WTC11 (cell line): Measurements from ENCODE around the gene FGFRL1. TPM values are rescaled to one million over a fixed set of nuclear protein-coding genes. Genes with fewer than 3 reads are reported as not detected.
A peak's percentile ranks its signal among the peaks of the same experiment; 100 is the strongest.

Source experiments
- ATAC-seq: fragments of 200-7000 bp; cut with Tn5 transposase; 2 replicates; pipeline ENCODE4 v1.10.0; 2021; ENCODE audit warnings: mild to moderate bottlenecking, moderate library complexity
- CTCF ChIA-PET: fragments of 300-600 bp; sonication (Branson Sonifier 250); formaldehyde crosslinking; loops from one replicate; lab custom pipeline; 2021; ENCODE audit warnings: antibody characterized with exemption; lab: Charles Lee
- POLR2A ChIA-PET: fragments of 350-600 bp; sonication (Branson Sonifier 250); formaldehyde crosslinking; loops from one replicate; lab custom pipeline; 2021; ENCODE audit warnings: antibody characterized with exemption; lab: Charles Lee
- DNase-seq: peaks from one replicate; pipeline ENCODE4 v3.0.0; 2021; ENCODE audit warnings: low spot score
- H3K27ac Mint-ChIP-seq: 2 replicates; pipeline ENCODE4 v1.8.0; 2021; ENCODE audit warnings: mixed read lengths
- H3K27me3 Mint-ChIP-seq: 2 replicates; pipeline ENCODE4 v1.8.0; 2021; ENCODE audit warnings: low read depth, mild to moderate bottlenecking, moderate library complexity, mixed read lengths
- H3K36me3 Mint-ChIP-seq: 2 replicates; pipeline ENCODE4 v1.8.0; 2021; ENCODE audit warnings: mixed read lengths
- H3K4me1 Mint-ChIP-seq: 2 replicates; pipeline ENCODE4 v1.8.0; 2022; ENCODE audit warnings: mixed read lengths
- H3K4me3 Mint-ChIP-seq: 2 replicates; pipeline ENCODE4 v1.8.0; 2021; ENCODE audit warnings: mild to moderate bottlenecking, moderate library complexity, mixed read lengths
- H3K9me3 Mint-ChIP-seq: 2 replicates; pipeline ENCODE4 v1.8.0; 2021; ENCODE audit warnings: mixed read lengths
- ATF1 ChIP-seq: sonication (generic); formaldehyde crosslinking; IDR thresholded peaks from 2 replicates; pipeline ENCODE4 v1.8.1; 2023; ENCODE audit warnings: mild to moderate bottlenecking, moderate library complexity, missing genetic modification reagents
- ATF6 ChIP-seq: sonication (generic); formaldehyde crosslinking; IDR thresholded peaks from 2 replicates; pipeline ENCODE4 v1.8.1; 2023; ENCODE audit warnings: mild to moderate bottlenecking, missing genetic modification reagents
- FOXP1 ChIP-seq: sonication (generic); formaldehyde crosslinking; IDR thresholded peaks from 2 replicates; pipeline ENCODE4 v1.8.0; 2022; ENCODE audit warnings: missing genetic modification reagents, mild to moderate bottlenecking, moderate library complexity, borderline replicate concordance
- GTF2I ChIP-seq: fragments of 250-450 bp; sonication (Bioruptor Pico); conservative IDR thresholded peaks from 2 replicates; pipeline ENCODE4 v1.4.0; 2021; ENCODE audit warnings: mild to moderate bottlenecking
- HMGXB4 ChIP-seq: sonication (generic); formaldehyde crosslinking; IDR thresholded peaks from 2 replicates; pipeline ENCODE4 v1.8.1; 2023; ENCODE audit warnings: mild to moderate bottlenecking, moderate library complexity, missing genetic modification reagents
- NFE2L1 ChIP-seq: sonication (generic); formaldehyde crosslinking; IDR thresholded peaks from 2 replicates; pipeline ENCODE4 v1.8.1; 2023; ENCODE audit warnings: missing genetic modification reagents
- NR2C2 ChIP-seq: sonication (generic); formaldehyde crosslinking; IDR thresholded peaks from 2 replicates; pipeline ENCODE4 v1.8.0; 2022; ENCODE audit warnings: mild to moderate bottlenecking, missing genetic modification reagents
- PREB ChIP-seq: sonication (generic); formaldehyde crosslinking; IDR thresholded peaks from 2 replicates; pipeline ENCODE4 v1.8.1; 2022; ENCODE audit warnings: mild to moderate bottlenecking, missing genetic modification reagents, moderate library complexity, borderline replicate concordance
- TEAD1 ChIP-seq: sonication (generic); formaldehyde crosslinking; IDR thresholded peaks from 2 replicates; pipeline ENCODE4 v1.8.0; 2022; ENCODE audit warnings: mild to moderate bottlenecking, missing genetic modification reagents
- TP53 ChIP-seq: sonication (generic); formaldehyde crosslinking; IDR thresholded peaks from 2 replicates; pipeline ENCODE4 v1.8.1; 2023; ENCODE audit warnings: mild to moderate bottlenecking, missing genetic modification reagents
- ZNF138 ChIP-seq: sonication (generic); formaldehyde crosslinking; conservative IDR thresholded peaks from 2 replicates; pipeline ENCODE4 v1.8.1; 2022; ENCODE audit warnings: mild to moderate bottlenecking, moderate library complexity, missing genetic modification reagents
- ZNF263 ChIP-seq: sonication (generic); formaldehyde crosslinking; IDR thresholded peaks from 2 replicates; pipeline ENCODE4 v1.8.1; 2022; ENCODE audit warnings: low read depth, mild to moderate bottlenecking, moderate library complexity, missing genetic modification reagents
- ZNF396 ChIP-seq: fragments of 250-450 bp; sonication (Bioruptor Pico); IDR thresholded peaks from 2 replicates; pipeline ENCODE4 v1.8.0; 2021; ENCODE audit warnings: mild to moderate bottlenecking, moderate library complexity, borderline replicate concordance
- total RNA-seq: library from RNA; stranded (reverse); gene quantifications from 3 replicates; pipeline ENCODE4 v1.2.3, GENCODE V29; 2021
- TF ChIP-seq, protein P1 (sequence below): fragments of 250-450 bp; sonication (Bioruptor Pico); IDR thresholded peaks from 2 replicates; pipeline ENCODE4 v1.9.0; 2021; ENCODE audit warnings: moderate library complexity, mild to moderate bottlenecking, inconsistent platforms, borderline replicate concordance
- TF ChIP-seq, protein P2 (sequence below): sonication (generic); formaldehyde crosslinking; IDR thresholded peaks from 2 replicates; pipeline ENCODE4 v1.8.1; 2023; ENCODE audit warnings: mild to moderate bottlenecking, missing genetic modification reagents
- TF ChIP-seq, protein P3 (sequence below): fragments of 250-450 bp; sonication (Bioruptor Pico); IDR thresholded peaks from 2 replicates; pipeline ENCODE4 v1.9.0; 2021; ENCODE audit warnings: mild to moderate bottlenecking
- TF ChIP-seq, protein P4 (sequence below): sonication (generic); formaldehyde crosslinking; IDR thresholded peaks from 2 replicates; pipeline ENCODE4 v1.8.0; 2022; ENCODE audit warnings: mild to moderate bottlenecking, missing genetic modification reagents
- TF ChIP-seq, protein P5 (sequence below): sonication (generic); formaldehyde crosslinking; IDR thresholded peaks from 2 replicates; pipeline ENCODE4 v1.8.1; 2023; ENCODE audit warnings: mild to moderate bottlenecking, missing genetic modification reagents, moderate library complexity

Gene FGFRL1
- total RNA-seq, 1 experiment from 2014 or later, result 25.9 TPM

DNA sequence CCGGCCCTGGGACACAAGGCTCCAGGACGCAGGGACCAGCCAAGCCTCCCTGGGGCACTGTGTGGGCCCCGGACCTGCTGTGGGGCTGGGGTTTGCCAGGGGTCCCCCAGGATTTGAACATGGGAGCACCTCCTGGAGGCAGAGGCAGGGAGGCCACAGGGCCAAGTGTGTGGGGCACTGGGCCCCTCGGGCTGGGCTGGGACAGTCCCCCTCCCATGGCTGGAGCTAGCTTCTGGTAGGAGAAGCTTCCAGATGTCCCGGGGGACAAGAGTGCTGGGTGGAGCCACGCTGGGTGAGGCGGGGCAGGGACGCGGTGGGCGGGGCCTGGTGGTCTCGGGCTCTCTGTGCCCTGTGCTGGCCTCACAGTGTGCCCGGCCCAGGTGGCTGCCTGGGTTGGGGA is 18.6 kb downstream of the FGFRL1 start:
- DNase-seq, result peak; percentile 65
- CTCF ChIA-PET, result interaction anchor here (1.2 kb wide), 1 partner anchor 20 kb away, joined by 3 read pairs; no protein-coding TSS in a partner anchor

GRCh38 chr4:1030559-1030958 is 19.1 kb downstream of the FGFRL1 start:
- DNase-seq, result no peak
- CTCF ChIA-PET, result interaction anchor here (1.2 kb wide), 1 partner anchor 21 kb away, joined by 3 read pairs; no protein-coding TSS in a partner anchor
- Mint-ChIP-seq H3K4me1 (no peaks in the 10 kb centered on the region; the same call in 1 of the 2 replicates), H3K27ac (no peak overlapping the region), H3K9me3 (no peaks in the 10 kb centered on the region), H3K36me3 (peaks cover 6% of the 10 kb centered on the region; the same call in 1 of the 2 replicates), H3K27me3 (no peaks in the 10 kb centered on the region), H3K4me3 (no peak overlapping the region)
- POLR2A ChIA-PET, result no interaction called here
- ATAC-seq, result no peak
- TF ChIP-seq FOXP1 (no peak), PREB (CRISPR knock-in tag) (no peak), HMGXB4 (no peak), ZNF396 (CRISPR knock-in tag) (no peak), GTF2I (CRISPR knock-in tag) (no peak), NFE2L1 (CRISPR knock-in tag) (no peak), TEAD1 (CRISPR knock-in tag) (no peak), ATF1 (CRISPR knock-in tag) (no peak)
- TF ChIP-seq, protein P1, sequence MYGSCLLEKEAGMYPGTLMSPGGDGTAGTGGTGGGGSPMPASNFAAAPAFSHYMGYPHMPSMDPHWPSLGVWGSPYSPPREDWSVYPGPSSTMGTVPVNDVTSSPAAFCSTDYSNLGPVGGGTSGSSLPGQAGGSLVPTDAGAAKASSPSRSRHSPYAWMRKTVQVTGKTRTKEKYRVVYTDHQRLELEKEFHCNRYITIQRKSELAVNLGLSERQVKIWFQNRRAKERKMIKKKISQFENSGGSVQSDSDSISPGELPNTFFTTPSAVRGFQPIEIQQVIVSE (CRISPR knock-in tag), result no peak
- TF ChIP-seq, protein P2, sequence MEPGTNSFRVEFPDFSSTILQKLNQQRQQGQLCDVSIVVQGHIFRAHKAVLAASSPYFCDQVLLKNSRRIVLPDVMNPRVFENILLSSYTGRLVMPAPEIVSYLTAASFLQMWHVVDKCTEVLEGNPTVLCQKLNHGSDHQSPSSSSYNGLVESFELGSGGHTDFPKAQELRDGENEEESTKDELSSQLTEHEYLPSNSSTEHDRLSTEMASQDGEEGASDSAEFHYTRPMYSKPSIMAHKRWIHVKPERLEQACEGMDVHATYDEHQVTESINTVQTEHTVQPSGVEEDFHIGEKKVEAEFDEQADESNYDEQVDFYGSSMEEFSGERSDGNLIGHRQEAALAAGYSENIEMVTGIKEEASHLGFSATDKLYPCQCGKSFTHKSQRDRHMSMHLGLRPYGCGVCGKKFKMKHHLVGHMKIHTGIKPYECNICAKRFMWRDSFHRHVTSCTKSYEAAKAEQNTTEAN, result no peak
- TF ChIP-seq, protein P3, sequence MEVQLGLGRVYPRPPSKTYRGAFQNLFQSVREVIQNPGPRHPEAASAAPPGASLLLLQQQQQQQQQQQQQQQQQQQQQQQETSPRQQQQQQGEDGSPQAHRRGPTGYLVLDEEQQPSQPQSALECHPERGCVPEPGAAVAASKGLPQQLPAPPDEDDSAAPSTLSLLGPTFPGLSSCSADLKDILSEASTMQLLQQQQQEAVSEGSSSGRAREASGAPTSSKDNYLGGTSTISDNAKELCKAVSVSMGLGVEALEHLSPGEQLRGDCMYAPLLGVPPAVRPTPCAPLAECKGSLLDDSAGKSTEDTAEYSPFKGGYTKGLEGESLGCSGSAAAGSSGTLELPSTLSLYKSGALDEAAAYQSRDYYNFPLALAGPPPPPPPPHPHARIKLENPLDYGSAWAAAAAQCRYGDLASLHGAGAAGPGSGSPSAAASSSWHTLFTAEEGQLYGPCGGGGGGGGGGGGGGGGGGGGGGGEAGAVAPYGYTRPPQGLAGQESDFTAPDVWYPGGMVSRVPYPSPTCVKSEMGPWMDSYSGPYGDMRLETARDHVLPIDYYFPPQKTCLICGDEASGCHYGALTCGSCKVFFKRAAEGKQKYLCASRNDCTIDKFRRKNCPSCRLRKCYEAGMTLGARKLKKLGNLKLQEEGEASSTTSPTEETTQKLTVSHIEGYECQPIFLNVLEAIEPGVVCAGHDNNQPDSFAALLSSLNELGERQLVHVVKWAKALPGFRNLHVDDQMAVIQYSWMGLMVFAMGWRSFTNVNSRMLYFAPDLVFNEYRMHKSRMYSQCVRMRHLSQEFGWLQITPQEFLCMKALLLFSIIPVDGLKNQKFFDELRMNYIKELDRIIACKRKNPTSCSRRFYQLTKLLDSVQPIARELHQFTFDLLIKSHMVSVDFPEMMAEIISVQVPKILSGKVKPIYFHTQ (CRISPR knock-in tag), result no peak

More for the DNA sequence above, 18.6 kb downstream of the FGFRL1 start:
- TF ChIP-seq, protein P4, sequence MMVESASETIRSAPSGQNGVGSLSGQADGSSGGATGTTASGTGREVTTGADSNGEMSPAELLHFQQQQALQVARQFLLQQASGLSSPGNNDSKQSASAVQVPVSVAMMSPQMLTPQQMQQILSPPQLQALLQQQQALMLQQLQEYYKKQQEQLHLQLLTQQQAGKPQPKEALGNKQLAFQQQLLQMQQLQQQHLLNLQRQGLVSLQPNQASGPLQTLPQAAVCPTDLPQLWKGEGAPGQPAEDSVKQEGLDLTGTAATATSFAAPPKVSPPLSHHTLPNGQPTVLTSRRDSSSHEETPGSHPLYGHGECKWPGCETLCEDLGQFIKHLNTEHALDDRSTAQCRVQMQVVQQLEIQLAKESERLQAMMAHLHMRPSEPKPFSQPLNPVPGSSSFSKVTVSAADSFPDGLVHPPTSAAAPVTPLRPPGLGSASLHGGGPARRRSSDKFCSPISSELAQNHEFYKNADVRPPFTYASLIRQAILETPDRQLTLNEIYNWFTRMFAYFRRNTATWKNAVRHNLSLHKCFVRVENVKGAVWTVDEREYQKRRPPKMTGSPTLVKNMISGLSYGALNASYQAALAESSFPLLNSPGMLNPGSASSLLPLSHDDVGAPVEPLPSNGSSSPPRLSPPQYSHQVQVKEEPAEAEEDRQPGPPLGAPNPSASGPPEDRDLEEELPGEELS (CRISPR knock-in tag), result no peak
- TF ChIP-seq FOXP1, result no peak
- no peak for TF ChIP-seq TP53 (CRISPR knock-in tag)
- TF ChIP-seq ZNF263 (CRISPR knock-in tag), result no peak
- no peak for TF ChIP-seq ATF6 (CRISPR knock-in tag)
- no peak for TF ChIP-seq NR2C2 (CRISPR knock-in tag)
- TF ChIP-seq, protein P5, sequence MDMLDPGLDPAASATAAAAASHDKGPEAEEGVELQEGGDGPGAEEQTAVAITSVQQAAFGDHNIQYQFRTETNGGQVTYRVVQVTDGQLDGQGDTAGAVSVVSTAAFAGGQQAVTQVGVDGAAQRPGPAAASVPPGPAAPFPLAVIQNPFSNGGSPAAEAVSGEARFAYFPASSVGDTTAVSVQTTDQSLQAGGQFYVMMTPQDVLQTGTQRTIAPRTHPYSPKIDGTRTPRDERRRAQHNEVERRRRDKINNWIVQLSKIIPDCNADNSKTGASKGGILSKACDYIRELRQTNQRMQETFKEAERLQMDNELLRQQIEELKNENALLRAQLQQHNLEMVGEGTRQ, result no peak
- TF ChIP-seq ZNF138 (CRISPR knock-in tag), result no peak
- TF ChIP-seq, protein P1 (CRISPR knock-in tag), result no peak
- Mint-ChIP-seq H3K4me3 (no peak overlapping the region), H3K4me1 (no peaks in the 10 kb centered on the region; the same call in 1 of the 2 replicates), H3K9me3 (no peaks in the 10 kb centered on the region), H3K27ac (no peak overlapping the region), H3K36me3 (peaks cover 12% of the 10 kb centered on the region), H3K27me3 (no peaks in the 10 kb centered on the region)
- POLR2A ChIA-PET, result no interaction called here
- ATAC-seq, result peak; percentile 74
